ENCODE measurements around the gene LAMA3.

DNA sequence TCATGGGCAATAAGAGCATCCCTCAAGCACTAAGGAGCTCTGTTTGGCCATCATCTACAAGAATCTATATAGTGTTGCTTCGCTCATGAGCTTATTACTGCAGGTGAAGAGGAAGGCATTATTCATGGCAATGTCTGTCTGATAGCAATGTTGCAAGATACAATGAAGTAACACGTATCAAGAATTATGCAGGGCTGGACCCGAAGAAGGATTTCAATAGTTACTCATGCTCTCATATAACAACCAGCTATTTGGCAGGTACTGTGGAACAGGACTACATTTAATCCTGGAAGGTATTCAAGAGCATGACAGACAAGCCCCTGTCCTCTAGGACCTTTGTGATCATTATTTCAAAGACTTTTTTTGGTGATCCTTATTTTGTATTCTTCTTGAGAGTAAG lies 109.6 kb downstream of the LAMA3 start:
- TF ChIP-seq, protein P1, sequence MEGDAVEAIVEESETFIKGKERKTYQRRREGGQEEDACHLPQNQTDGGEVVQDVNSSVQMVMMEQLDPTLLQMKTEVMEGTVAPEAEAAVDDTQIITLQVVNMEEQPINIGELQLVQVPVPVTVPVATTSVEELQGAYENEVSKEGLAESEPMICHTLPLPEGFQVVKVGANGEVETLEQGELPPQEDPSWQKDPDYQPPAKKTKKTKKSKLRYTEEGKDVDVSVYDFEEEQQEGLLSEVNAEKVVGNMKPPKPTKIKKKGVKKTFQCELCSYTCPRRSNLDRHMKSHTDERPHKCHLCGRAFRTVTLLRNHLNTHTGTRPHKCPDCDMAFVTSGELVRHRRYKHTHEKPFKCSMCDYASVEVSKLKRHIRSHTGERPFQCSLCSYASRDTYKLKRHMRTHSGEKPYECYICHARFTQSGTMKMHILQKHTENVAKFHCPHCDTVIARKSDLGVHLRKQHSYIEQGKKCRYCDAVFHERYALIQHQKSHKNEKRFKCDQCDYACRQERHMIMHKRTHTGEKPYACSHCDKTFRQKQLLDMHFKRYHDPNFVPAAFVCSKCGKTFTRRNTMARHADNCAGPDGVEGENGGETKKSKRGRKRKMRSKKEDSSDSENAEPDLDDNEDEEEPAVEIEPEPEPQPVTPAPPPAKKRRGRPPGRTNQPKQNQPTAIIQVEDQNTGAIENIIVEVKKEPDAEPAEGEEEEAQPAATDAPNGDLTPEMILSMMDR (IDR thresholded peaks at IDR 0.05), result no peak
- no peak for TF ChIP-seq POLR2A (IDR thresholded peaks at IDR 0.05)
